HG03045 (cell line): ENCODE results near the gene DNAJC3.
"Not testable (repeated sequence)": the region's sequence is repeated elsewhere in the genome, so short reads cannot be mapped to it uniquely, and the experiment has no call there.

ENCODE experiments used
- ATAC-seq: cut with Tn5 transposase; IDR thresholded peaks from one replicate; pipeline ENCODE4 v1.9.1; 2021; ENCODE audit warnings: mild to moderate bottlenecking, moderate library complexity; ENCODE audit not compliant: unreplicated experiment

Gene DNAJC3

DNA sequence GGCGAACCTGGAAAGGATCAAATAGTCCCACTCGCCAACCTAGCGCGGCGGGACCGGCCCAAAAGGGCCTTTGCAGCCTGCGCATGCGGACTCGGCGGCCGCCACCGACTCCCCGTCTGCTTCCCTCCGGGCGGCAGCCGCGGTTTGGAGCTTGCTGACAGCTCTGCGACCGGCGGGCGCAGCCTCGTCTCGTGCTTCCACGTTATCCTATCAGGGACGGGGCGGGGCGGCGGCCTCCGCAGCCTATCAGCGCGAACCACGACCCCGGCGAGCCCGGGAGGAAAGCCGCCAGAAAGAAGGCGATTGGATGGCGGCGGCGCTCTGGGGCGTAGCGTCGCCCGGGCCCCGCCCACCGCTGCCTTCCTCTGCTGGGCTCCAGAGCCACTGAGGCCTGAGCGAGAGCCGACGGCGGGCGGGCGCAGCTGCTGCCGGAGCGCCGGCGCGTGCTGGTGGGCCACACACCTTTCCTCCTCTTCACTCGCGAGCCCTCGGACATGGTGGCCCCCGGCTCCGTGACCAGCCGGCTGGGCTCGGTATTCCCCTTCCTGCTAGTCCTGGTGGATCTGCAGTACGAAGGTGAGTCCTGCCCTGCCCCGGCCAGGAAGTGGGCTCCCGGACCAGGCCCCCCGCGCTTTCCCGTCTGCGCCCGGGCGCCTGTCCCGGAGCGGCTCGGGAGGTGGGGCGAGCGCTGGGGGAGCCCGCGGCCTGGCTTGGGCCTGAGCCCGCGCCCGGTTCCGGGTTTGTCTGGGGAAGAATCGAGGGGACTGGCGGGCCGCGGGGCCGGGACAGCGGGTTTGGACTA, at the start of gene DNAJC3:
Gene DNAJC3 (plus strand): TSS at position 378 of the 802 bp plus-strand sequence. CDS start 117 bp downstream, at position 495.
- peak; percentile 96 for ATAC-seq

- ATAC-seq, result no peak
These were observed 49.3 kb upstream of the DNAJC3 start for GRCh38 chr13:95627590-95627989.

DNA sequence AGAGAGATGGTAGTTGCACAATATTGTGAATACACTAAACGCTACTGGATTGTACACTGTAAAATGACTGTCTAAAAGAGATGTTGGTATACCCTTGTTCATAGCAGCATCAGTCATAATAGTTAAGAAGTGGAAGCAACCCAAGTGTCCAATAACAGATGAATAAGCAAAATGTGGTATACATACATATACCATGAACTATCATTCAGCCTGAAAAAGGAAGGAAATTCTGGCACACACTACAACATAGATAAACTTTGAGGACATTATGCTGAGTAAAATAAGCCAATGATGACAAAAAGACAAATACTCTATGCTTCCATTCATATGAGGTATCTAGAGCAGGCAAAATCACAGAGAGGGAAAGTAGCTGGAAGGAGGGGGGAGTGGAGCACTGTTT, 48.5 kb upstream of the DNAJC3 start:
- no peak for ATAC-seq

- no peak for ATAC-seq
These were observed 47.9 kb upstream of the DNAJC3 start for GRCh38 chr13:95629071-95629470.

GRCh38 chr13:95630593-95630992, 46.3 kb upstream of the DNAJC3 start:
- ATAC-seq, result no peak

DNA sequence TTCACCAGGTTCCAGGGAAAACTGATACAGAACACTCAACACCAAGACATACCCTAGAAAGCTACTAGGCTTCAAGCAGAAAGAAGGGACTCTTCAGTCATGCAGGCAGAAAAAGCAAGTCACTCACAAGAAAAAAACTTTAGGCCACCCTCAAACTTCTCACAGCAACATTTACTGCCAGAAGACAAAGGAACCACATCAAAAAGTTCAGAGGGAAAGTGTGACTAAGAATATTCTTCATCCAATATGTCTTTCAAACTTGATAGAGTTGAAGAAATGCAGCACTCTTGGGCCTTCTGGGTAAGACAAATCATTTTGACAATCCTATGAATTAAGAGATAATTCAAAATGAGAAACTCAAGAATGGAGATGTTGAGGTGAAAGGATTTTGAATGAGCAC, 40.1 kb upstream of the DNAJC3 start:
- no peak for ATAC-seq

- ATAC-seq, result no peak
These were observed 35.5 kb upstream of the DNAJC3 start for GRCh38 chr13:95641291-95642027.

- ATAC-seq, result no peak
These were observed 34.8 kb upstream of the DNAJC3 start for GRCh38 chr13:95642028-95642621.

- no peak for ATAC-seq
These were observed 33.9 kb upstream of the DNAJC3 start for GRCh38 chr13:95642999-95643398.

GRCh38 chr13:95643571-95643935, 33.4 kb upstream of the DNAJC3 start:
- no peak for ATAC-seq

GRCh38 chr13:95643936-95644598, 32.9 kb upstream of the DNAJC3 start:
- no peak for ATAC-seq

DNA sequence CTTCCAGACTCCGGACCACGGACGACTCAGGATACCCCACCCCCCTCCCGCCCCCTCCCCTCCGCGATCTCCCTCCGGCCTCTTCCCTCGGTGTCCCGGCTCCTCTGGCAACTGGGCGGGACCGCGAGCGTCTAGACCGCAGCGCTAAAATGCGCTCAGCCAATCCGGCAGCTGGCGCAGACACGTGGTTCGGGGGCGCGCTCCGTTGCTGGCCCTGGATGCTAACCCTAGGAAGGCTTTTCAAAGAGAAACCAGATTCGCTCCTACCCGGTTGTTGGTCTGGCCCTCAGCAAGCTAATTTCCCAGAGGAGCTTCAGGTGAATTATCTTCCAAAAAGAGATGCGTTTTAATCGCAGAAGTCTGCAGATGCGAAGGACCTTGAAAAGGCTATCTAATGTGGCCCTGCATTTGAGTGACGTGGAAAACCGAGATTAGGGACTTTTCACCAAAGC, 32.3 kb upstream of the DNAJC3 start, which contains the start of gene DZIP1:
Gene DZIP1 (minus strand): TSS at position 106 of the 452 bp plus-strand sequence. CDS start 2,677 bp downstream, outside the sequence.
- no peak for ATAC-seq

- ATAC-seq, result no peak
These were observed 29.6 kb upstream of the DNAJC3 start for GRCh38 chr13:95647321-95647720.

- ATAC-seq, result no peak
These were observed 26.2 kb upstream of the DNAJC3 start for GRCh38 chr13:95650696-95651095.

GRCh38 chr13:95652244-95652764, 24.6 kb upstream of the DNAJC3 start:
- ATAC-seq, result no peak

GRCh38 chr13:95652821-95653220, 24.1 kb upstream of the DNAJC3 start:
- no peak for ATAC-seq

DNA sequence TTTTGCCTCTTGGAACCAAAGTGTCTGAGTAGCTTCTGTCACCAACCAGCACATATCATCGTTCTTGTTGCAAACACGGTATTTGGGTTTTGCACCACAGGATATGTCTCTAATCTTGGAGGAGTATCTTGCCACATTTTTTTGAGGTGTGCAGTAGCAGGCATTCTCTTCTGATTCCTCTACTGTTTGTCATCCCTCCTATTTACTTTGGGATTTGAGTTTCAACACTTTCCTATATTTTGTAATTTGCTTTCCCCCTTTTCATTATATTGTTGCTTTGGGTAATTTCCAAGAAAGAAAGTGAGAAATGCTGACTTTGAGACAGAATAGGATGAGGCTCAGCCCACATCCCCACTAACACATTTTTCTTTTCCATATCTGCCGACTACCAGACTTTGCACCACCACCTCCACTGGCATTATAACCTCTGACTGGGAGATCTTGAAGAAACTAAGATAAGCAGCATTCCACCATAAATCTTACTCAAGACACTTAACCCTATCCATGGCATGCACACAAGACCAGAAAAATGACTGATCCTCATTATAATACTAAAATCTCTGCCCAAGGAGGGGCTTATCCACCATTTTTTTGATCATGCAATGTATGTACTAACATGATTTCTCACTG, 20.4 kb upstream of the DNAJC3 start:
- ATAC-seq, result no peak

GRCh38 chr13:95659500-95659899, 17.4 kb upstream of the DNAJC3 start:
- ATAC-seq, result no peak

DNA sequence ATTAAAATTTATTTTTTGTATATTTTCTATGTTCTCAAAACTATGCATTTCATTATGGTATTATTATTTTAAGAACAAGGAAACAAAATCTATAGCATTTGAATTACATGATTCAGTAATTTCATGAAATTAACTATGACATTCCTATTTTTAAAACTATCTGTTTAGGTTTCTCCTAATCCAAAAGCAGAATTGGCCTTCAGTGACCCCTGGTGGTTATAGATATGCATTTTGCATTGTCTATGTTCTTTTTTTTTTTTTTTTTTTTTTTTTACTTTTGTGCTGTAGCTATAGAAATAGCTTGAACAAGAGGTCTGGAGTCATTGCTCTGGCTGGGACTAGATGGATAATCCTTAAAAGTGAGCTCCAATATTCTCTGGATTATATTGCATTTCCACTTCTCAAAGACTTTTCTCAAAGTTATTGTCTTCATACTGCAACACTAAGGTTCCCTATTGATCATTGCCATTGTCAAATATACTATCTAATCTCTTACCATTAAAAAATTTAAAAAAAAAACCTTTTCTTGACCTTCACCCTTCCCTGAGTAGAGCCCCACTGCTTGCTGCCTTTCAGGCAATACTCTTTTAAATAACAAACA, 15.9 kb upstream of the DNAJC3 start:
- ATAC-seq, result no peak

DNA sequence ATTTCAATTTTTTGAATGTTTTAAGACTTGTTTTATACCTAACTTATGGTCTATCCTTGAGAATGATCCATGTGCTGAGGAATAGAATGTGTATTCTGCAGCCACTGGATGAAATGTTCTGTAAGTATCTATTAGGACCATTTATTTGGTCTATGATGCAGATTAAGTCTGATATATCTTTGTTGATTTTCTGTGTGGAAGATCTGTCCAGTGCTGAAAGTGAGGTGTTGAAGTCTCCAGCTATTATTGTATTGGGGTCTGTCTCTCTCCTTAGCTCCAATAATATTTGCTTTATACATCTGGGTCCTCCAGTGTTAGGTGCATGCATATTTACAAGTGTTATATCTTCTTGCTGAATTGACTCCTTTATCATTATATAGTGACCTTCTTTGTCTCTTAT, 9.7 kb upstream of the DNAJC3 start:
- not testable (repeated sequence) for ATAC-seq
